Panc1 (cell line): ENCODE data around the gene CSNK2A1. TPM values are rescaled to one million over a fixed set of nuclear protein-coding genes. Genes with fewer than 3 reads are reported as not detected.

Experiments used
- ATAC-seq: fragments of 200-7000 bp; cut with Tn5 transposase; 2 replicates; pipeline ENCODE4 v1.9.1; 2020; ENCODE audit warnings: mild to moderate bottlenecking, moderate library complexity
- BruUV-seq: library from RNA; stranded (reverse); fragments of 400-500 nt; replicated peaks from 2 replicates; lab custom pipeline; 2021; lab: Mats Ljungman, UMichigan
- CTCF ChIA-PET: fragments of 300-600 bp; sonication (Branson Sonifier 250); formaldehyde crosslinking; loops from one replicate; lab custom pipeline; 2022; ENCODE audit warnings: antibody characterized with exemption; lab: Charles Lee
- POLR2A ChIA-PET: fragments of 300-600 bp; sonication (Branson Sonifier 250); formaldehyde crosslinking; loops from one replicate; lab custom pipeline; 2022; ENCODE audit warnings: antibody characterized with exemption; lab: Charles Lee
- DNase-seq: peaks from one replicate; pipeline ENCODE4 v3.0.0-alpha.2; 2010; ENCODE audit warnings: low read depth, low spot score
- H3K27ac ChIP-seq: 2 replicates; pipeline ENCODE4 v1.5.1; 2011; ENCODE audit warnings: mild to moderate bottlenecking, low read length, inconsistent platforms
- H3K27me3 ChIP-seq: fragments of 200-500 bp; sonication (Bioruptor generic); 2 replicates; pipeline ENCODE4 v1.6.0; 2014; ENCODE audit warnings: low read length, inconsistent platforms; ENCODE audit not compliant: control insufficient read depth, insufficient read depth
- H3K36me3 ChIP-seq: fragments of 200-500 bp; sonication (Bioruptor generic); 2 replicates; pipeline ENCODE4 v1.5.1; 2014; ENCODE audit warnings: inconsistent platforms, mild to moderate bottlenecking, low read length, moderate library complexity; ENCODE audit not compliant: control insufficient read depth, insufficient read depth
- H3K4me1 ChIP-seq: 2 replicates; pipeline ENCODE4 v1.5.1; 2011; ENCODE audit warnings: inconsistent platforms, mild to moderate bottlenecking, low read length, moderate library complexity; ENCODE audit not compliant: control insufficient read depth, insufficient read depth
- H3K4me3 ChIP-seq, 2 experiments: 2 replicates each; pipeline ENCODE4 v1.5.1; 2011 to 2012; ENCODE audit warnings: low read depth in 2 of 2, low read length in 2 of 2, mild to moderate bottlenecking in 2 of 2, inconsistent platforms in 1 of 2, moderate library complexity in 1 of 2
- H3K9me3 ChIP-seq: fragments of 200-500 bp; sonication (Bioruptor generic); 2 replicates; pipeline ENCODE4 v1.5.1; 2014; ENCODE audit warnings: low read depth, mild to moderate bottlenecking, inconsistent platforms, low read length, moderate library complexity; ENCODE audit not compliant: control insufficient read depth, insufficient read depth
- POLR2AphosphoS5 ChIP-seq: IDR thresholded peaks from 2 replicates; pipeline ENCODE4 v1.6.1; 2012; ENCODE audit warnings: mild to moderate bottlenecking, low read depth, low read length, moderate library complexity
- SIN3A ChIP-seq: IDR thresholded peaks from 2 replicates; pipeline ENCODE4 v1.6.1; 2012; ENCODE audit warnings: low read depth, mild to moderate bottlenecking, low read length, moderate library complexity, borderline replicate concordance; ENCODE audit not compliant: insufficient read depth
- TCF7L2 ChIP-seq: IDR thresholded peaks from 2 replicates; pipeline ENCODE4 v1.6.1; 2011; ENCODE audit warnings: mild to moderate bottlenecking, low read depth, low read length, inconsistent platforms
- in situ Hi-C: cut with HindIII; loops from 2 replicates; pipeline ENCODE4 v1.10.0; 2016; ENCODE audit warnings: low sequenced_read_pairs, low pct_unique_long_range_greater_than_20kb
- intact Hi-C: fragments of 100-400 bp; cut with micrococcal nuclease; formaldehyde crosslinking; loops from one replicate; pipeline ENCODE4 v1.10.0; 2022; ENCODE audit not compliant: unreplicated experiment
- total RNA-seq: library from RNA; stranded (reverse); gene quantifications from one replicate; pipeline ENCODE4 v1.2.1, GENCODE V29; 2021; ENCODE audit not compliant: unreplicated experiment
- TF ChIP-seq, protein P1 (sequence below): fragments of 450-650 bp; IDR thresholded peaks from 2 replicates; pipeline ENCODE4 v1.5.1; 2017; ENCODE audit warnings: mild to moderate bottlenecking
- TF ChIP-seq, protein P2 (sequence below), 2 experiments: IDR thresholded peaks; 2 replicates each; pipeline ENCODE4 v1.6.1; 2011 to 2012; ENCODE audit warnings: low read depth in 2 of 2, control low read depth in 1 of 2, low read length in 1 of 2, mild to moderate bottlenecking in 1 of 2, moderate library complexity in 1 of 2; ENCODE audit not compliant: insufficient read depth in 1 of 2

The CSNK2A1 gene
- total RNA-seq, 1 experiment from 2014 or later, result 191 TPM

DNA sequence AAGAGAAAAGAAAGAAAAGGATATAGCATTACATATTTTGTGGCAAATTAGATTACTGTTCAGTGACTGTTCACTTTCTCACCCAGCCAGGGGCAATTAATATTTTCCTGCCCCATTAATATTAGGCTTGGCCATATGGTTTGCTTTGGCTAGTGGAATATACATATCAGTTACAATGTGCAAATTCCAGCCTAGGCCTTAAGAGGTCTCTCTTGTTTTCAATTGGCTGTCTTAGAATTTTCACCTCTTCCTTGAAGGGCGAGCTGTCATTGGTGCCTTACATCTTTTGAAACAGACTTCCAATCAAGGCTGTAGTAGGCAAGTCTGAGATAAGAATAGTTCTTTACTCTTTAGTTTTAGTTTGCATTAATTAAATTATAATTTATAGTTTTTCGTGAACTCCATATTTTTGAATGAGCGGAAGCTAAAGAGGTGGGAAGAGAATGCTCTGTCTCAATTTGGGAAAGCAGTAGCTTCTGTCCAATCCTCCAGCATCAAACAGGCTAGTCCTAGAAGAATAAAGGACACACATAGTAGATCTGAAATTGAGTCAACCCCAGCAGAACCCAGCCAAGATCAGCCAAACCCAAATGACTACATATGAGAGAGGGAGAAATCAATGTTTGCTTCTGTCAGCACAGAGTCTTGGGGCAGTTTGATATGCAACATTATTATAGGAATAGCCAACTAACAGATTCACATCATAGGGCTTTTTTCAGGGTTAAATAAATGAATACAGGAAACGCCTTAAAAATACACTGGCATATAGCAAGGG, 6.3 kb upstream of the CSNK2A1 start:
- BruUV-seq, result no TSS peak
- no peak overlapping the region for H3K27ac ChIP-seq

DNA sequence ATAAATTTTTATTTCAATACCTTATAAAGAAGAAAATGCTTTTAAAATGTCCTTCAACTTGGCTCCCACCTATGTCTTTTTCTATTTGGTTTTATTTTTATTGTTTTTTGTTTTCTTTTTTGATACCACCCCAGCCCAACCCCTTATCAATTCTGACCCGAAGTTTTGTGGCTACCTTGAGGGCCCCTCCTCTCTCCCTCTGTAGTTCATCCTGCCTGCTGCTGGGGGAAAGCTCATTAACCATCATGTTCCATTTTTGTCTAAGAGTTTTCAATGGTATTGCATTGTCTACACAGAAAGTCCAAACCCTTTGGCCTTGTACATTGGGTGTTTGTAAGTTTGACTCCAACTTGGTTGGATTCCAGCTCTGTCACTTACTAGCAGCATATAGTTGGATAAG, 5.3 kb upstream of the CSNK2A1 start:
- no peak overlapping the region for H3K27ac ChIP-seq
- peaks cover 4% of the 10 kb centered on the region; the same call in 1 of the 2 replicates for H3K9me3 ChIP-seq
- intact Hi-C loops, result no loop called here
- H3K4me1 ChIP-seq, result no peaks in the 10 kb centered on the region
- no peak overlapping the region for H3K4me3 ChIP-seq
- ChIA-PET CTCF (no interaction called here), POLR2A (no interaction called here)
- BruUV-seq, result no TSS peak
- ATAC-seq, result no peak
- H3K27me3 ChIP-seq, result no peaks in the 10 kb centered on the region; the same call in 1 of the 2 replicates
- DNase-seq, result no peak
- no peaks in the 10 kb centered on the region for H3K36me3 ChIP-seq
- TF ChIP-seq, protein P1, sequence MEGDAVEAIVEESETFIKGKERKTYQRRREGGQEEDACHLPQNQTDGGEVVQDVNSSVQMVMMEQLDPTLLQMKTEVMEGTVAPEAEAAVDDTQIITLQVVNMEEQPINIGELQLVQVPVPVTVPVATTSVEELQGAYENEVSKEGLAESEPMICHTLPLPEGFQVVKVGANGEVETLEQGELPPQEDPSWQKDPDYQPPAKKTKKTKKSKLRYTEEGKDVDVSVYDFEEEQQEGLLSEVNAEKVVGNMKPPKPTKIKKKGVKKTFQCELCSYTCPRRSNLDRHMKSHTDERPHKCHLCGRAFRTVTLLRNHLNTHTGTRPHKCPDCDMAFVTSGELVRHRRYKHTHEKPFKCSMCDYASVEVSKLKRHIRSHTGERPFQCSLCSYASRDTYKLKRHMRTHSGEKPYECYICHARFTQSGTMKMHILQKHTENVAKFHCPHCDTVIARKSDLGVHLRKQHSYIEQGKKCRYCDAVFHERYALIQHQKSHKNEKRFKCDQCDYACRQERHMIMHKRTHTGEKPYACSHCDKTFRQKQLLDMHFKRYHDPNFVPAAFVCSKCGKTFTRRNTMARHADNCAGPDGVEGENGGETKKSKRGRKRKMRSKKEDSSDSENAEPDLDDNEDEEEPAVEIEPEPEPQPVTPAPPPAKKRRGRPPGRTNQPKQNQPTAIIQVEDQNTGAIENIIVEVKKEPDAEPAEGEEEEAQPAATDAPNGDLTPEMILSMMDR, result no peak
- no peak for TF ChIP-seq TCF7L2
- TF ChIP-seq POLR2AphosphoS5, result no peak
- no peak for TF ChIP-seq SIN3A
- TF ChIP-seq, protein P2, sequence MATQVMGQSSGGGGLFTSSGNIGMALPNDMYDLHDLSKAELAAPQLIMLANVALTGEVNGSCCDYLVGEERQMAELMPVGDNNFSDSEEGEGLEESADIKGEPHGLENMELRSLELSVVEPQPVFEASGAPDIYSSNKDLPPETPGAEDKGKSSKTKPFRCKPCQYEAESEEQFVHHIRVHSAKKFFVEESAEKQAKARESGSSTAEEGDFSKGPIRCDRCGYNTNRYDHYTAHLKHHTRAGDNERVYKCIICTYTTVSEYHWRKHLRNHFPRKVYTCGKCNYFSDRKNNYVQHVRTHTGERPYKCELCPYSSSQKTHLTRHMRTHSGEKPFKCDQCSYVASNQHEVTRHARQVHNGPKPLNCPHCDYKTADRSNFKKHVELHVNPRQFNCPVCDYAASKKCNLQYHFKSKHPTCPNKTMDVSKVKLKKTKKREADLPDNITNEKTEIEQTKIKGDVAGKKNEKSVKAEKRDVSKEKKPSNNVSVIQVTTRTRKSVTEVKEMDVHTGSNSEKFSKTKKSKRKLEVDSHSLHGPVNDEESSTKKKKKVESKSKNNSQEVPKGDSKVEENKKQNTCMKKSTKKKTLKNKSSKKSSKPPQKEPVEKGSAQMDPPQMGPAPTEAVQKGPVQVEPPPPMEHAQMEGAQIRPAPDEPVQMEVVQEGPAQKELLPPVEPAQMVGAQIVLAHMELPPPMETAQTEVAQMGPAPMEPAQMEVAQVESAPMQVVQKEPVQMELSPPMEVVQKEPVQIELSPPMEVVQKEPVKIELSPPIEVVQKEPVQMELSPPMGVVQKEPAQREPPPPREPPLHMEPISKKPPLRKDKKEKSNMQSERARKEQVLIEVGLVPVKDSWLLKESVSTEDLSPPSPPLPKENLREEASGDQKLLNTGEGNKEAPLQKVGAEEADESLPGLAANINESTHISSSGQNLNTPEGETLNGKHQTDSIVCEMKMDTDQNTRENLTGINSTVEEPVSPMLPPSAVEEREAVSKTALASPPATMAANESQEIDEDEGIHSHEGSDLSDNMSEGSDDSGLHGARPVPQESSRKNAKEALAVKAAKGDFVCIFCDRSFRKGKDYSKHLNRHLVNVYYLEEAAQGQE (IDR thresholded peaks at IDR 0.05; ENCODE audit: insufficient read depth in 1 of 2, low read depth in 2 of 2, low read length in 1 of 2), result no peak
- in situ Hi-C loops, result no loop called here

More for the DNA sequence above, 6.3 kb upstream of the CSNK2A1 start:
- Histone ChIP-seq H3K4me3 (no peak overlapping the region), H3K36me3 (no peaks in the 10 kb centered on the region), H3K27me3 (no peaks in the 10 kb centered on the region; the same call in 1 of the 2 replicates), H3K4me1 (no peaks in the 10 kb centered on the region), H3K9me3 (no peaks in the 10 kb centered on the region)
- CTCF ChIA-PET, result no interaction called here
- TF ChIP-seq, protein P1, result no peak
- TF ChIP-seq SIN3A (no peak), POLR2AphosphoS5 (no peak), TCF7L2 (no peak)
- TF ChIP-seq, protein P2 (IDR thresholded peaks at IDR 0.05; ENCODE audit: insufficient read depth in 1 of 2, low read depth in 2 of 2, low read length in 1 of 2), result no peak
- POLR2A ChIA-PET, result interaction anchor here (0.6 kb wide), 1 partner anchor 22 kb away, joined by 7 read pairs; no protein-coding TSS in a partner anchor
- DNase-seq (no peak), ATAC-seq (no peak)
- intact Hi-C loops, result no loop called here
- in situ Hi-C loops, result no loop called here
